ENCODE measurements around the gene PLA2G15. TPM values are rescaled to one million over a fixed set of nuclear protein-coding genes. Genes with fewer than 3 reads are reported as not detected.
"Not testable (repeated sequence)": the region's sequence is repeated elsewhere in the genome, so short reads cannot be mapped to it uniquely, and the experiment has no call there.

The PLA2G15 gene
- total RNA-seq, 2 donors from 2014 or later, result 15.7 to 39.5 TPM

- intact Hi-C loops (cut with DNase I), result no loop called here
- Histone ChIP-seq H3K4me1 (replicated peaks) (no peaks in the 10 kb centered on the region), H3K4me3 (no peak overlapping the region), H3K27me3 (replicated peaks; ENCODE audit: insufficient read depth) (no peaks in the 10 kb centered on the region), H3K36me3 (peaks cover 0 to 4% of the 10 kb centered on the region in 2 donors), H3K9me3 (no peaks in the 10 kb centered on the region), H3K27ac (no peak overlapping the region)
- no peak for DNase-seq (ENCODE audit: low spot score)
- WGBS, result 81% methylated on average over 12 of the region's 12 CpGs
- TF ChIP-seq POLR2A (IDR thresholded peaks at IDR 0.05) (no peak), POLR2AphosphoS5 (IDR thresholded peaks at IDR 0.05) (no peak), CTCF (IDR thresholded peaks at IDR 0.05) (no peak)
Measured at GRCh38 chr16:68286153-68287074, 41.2 kb downstream of the PLA2G15 start.

GRCh38 chr16:68287276-68288251 is 42.4 kb downstream of the PLA2G15 start:
- Histone ChIP-seq H3K27me3 (replicated peaks; ENCODE audit: insufficient read depth) (no peaks in the 10 kb centered on the region), H3K4me1 (replicated peaks) (no peaks in the 10 kb centered on the region), H3K36me3 (peaks cover 0 to 4% of the 10 kb centered on the region in 2 donors), H3K9me3 (no peaks in the 10 kb centered on the region), H3K4me3 (no peak overlapping the region), H3K27ac (peak overlapping the region in 1 of 2 donors; percentile 6)
- TF ChIP-seq POLR2AphosphoS5 (IDR thresholded peaks at IDR 0.05) (no peak), CTCF (IDR thresholded peaks at IDR 0.05) (no peak), POLR2A (IDR thresholded peaks at IDR 0.05) (no peak)
- intact Hi-C loops (cut with DNase I), result no loop called here
- no peak for DNase-seq (ENCODE audit: low spot score)
- WGBS, result 89% methylated on average over 11 of the region's 11 CpGs

- no peaks in the 10 kb centered on the region for H3K9me3 ChIP-seq
- no peaks in the 10 kb centered on the region for H3K27me3 ChIP-seq (replicated peaks; ENCODE audit: insufficient read depth)
- intact Hi-C loops (cut with DNase I), result no loop called here
- H3K4me3 ChIP-seq, result no peak overlapping the region
- no peak overlapping the region for H3K27ac ChIP-seq
- TF ChIP-seq POLR2A (IDR thresholded peaks at IDR 0.05), result no peak
- TF ChIP-seq POLR2AphosphoS5 (IDR thresholded peaks at IDR 0.05), result no peak
- no peak for TF ChIP-seq CTCF (IDR thresholded peaks at IDR 0.05)
- H3K4me1 ChIP-seq (replicated peaks), result no peaks in the 10 kb centered on the region
- 94% methylated on average over 1 of the region's 1 CpG for WGBS
- peaks cover 0 to 4% of the 10 kb centered on the region in 2 donors for H3K36me3 ChIP-seq
- DNase-seq (ENCODE audit: low spot score), result no peak
Measured at GRCh38 chr16:68288252-68288650, 43.1 kb downstream of the PLA2G15 start.

- H3K27me3 ChIP-seq (replicated peaks; ENCODE audit: insufficient read depth); intact Hi-C loops (cut with DNase I); H3K9me3 ChIP-seq; H3K4me1 ChIP-seq (replicated peaks); H3K27ac ChIP-seq; DNase-seq (ENCODE audit: low spot score); H3K36me3 ChIP-seq; H3K4me3 ChIP-seq: not testable (repeated sequence)
- 83% methylated on average over 9 of the region's 9 CpGs for WGBS
Measured at GRCh38 chr16:68288796-68289195, 43.6 kb downstream of the PLA2G15 start.

GRCh38 chr16:68289202-68289601 is 44.0 kb downstream of the PLA2G15 start:
- intact Hi-C loops (cut with DNase I), result no loop called here
- WGBS, result 96% methylated on average over 2 of the region's 2 CpGs
- no peak for DNase-seq (ENCODE audit: low spot score)
- H3K9me3 ChIP-seq, result no peaks in the 10 kb centered on the region
- H3K36me3 ChIP-seq, result peaks cover 0 to 4% of the 10 kb centered on the region in 2 donors
- no peaks in the 10 kb centered on the region for H3K27me3 ChIP-seq (replicated peaks; ENCODE audit: insufficient read depth)
- no peaks in the 10 kb centered on the region for H3K4me1 ChIP-seq (replicated peaks)
- no peak overlapping the region for H3K4me3 ChIP-seq
- TF ChIP-seq CTCF (IDR thresholded peaks at IDR 0.05) (no peak), POLR2A (IDR thresholded peaks at IDR 0.05) (no peak), POLR2AphosphoS5 (IDR thresholded peaks at IDR 0.05) (no peak)
- peak overlapping the region; percentile 9 to 47 for H3K27ac ChIP-seq
